GM18951 (cell line): ENCODE results near the gene CARD6.
"Not testable (repeated sequence)": the region's sequence is repeated elsewhere in the genome, so short reads cannot be mapped to it uniquely, and the experiment has no call there.

Experiments used
- POLR2A ChIP-seq: IDR thresholded peaks from 4 replicates; pipeline ENCODE4 v1.6.1; 2011; ENCODE audit warnings: mild to moderate bottlenecking; ENCODE audit not compliant: insufficient read length, insufficient read depth; ENCODE audit errors: extremely low read depth
- in situ Hi-C: fragments of 300-500 bp; cut with MboI; formaldehyde crosslinking; loops from one replicate; pipeline ENCODE4 v1.12.0; 2022; ENCODE audit warnings: low sequenced_read_pairs, mixed read lengths, inconsistent platforms; ENCODE audit not compliant: unreplicated experiment

CARD6 gene

GRCh38 chr5:40879163-40879942, 38.2 kb downstream of the CARD6 start:
- in situ Hi-C loops: loop anchor here (10.0 kb wide), 1 partner anchor 125 kb away; the partner anchor contains the start of gene TTC33
- no peak for TF ChIP-seq POLR2A

- in situ Hi-C loops: no loop called here
- TF ChIP-seq POLR2A: no peak
These were observed 41.1 kb downstream of the CARD6 start for GRCh38 chr5:40882291-40882690.

GRCh38 chr5:40883051-40883450, 41.9 kb downstream of the CARD6 start:
- in situ Hi-C loops: not testable (repeated sequence)

- in situ Hi-C loops: not testable (repeated sequence)
These were observed 54.6 kb downstream of the CARD6 start for GRCh38 chr5:40895440-40896425.

- no peak for TF ChIP-seq POLR2A
- in situ Hi-C loops: no loop called here
These were observed 63.2 kb downstream of the CARD6 start for GRCh38 chr5:40904205-40904993.

GRCh38 chr5:40904994-40905306, 63.8 kb downstream of the CARD6 start:
- in situ Hi-C loops: no loop called here
- TF ChIP-seq POLR2A: no peak

GRCh38 chr5:40906351-40906751, 65.2 kb downstream of the CARD6 start:
- TF ChIP-seq POLR2A: no peak
- in situ Hi-C loops: no loop called here

GRCh38 chr5:40909264-40909663, 68.1 kb downstream of the CARD6 start, which contains the start of gene C7:
TSS of gene C7 (plus strand) at chr5:40909497. CDS start at chr5:40909611, 114 bp downstream.
- in situ Hi-C loops: no loop called here
- no peak for TF ChIP-seq POLR2A

GRCh38 chr5:40909723-40910122, 68.6 kb downstream of the CARD6 start:
- in situ Hi-C loops: no loop called here
- TF ChIP-seq POLR2A: no peak
